HepG2 (cell line): ENCODE data around the gene NUCB1. TPM values are rescaled to one million over a fixed set of nuclear protein-coding genes. Genes with fewer than 3 reads are reported as not detected.

Source experiments
- BCL3 ChIP-seq: sonication (generic); formaldehyde crosslinking; IDR thresholded peaks from 2 replicates; pipeline ENCODE4 v1.5.1; 2020; ENCODE audit warnings: mild to moderate bottlenecking, missing genetic modification reagents, moderate library complexity
- BCL6 ChIP-seq: IDR thresholded peaks from 2 replicates; pipeline ENCODE4 v1.6.1; 2016; ENCODE audit warnings: missing genetic modification reagents, missing compliant biosample characterization
- HES4 ChIP-seq: sonication (generic); formaldehyde crosslinking; IDR thresholded peaks from 2 replicates; pipeline ENCODE4 v1.9.0; 2021; ENCODE audit warnings: mild to moderate bottlenecking, missing genetic modification reagents, borderline replicate concordance
- NCOA5 ChIP-seq: sonication (generic); formaldehyde crosslinking; IDR thresholded peaks from 2 replicates; pipeline ENCODE4 v1.4.0; 2020; ENCODE audit warnings: missing genetic modification reagents
- NR2C2 ChIP-seq: sonication (generic); formaldehyde crosslinking; IDR thresholded peaks from 2 replicates; pipeline ENCODE4 v1.4.0; 2020; ENCODE audit warnings: missing genetic modification reagents, mild to moderate bottlenecking, moderate library complexity, borderline replicate concordance
- NRL ChIP-seq: sonication (generic); formaldehyde crosslinking; IDR thresholded peaks from 2 replicates; pipeline ENCODE4 v1.5.0; 2020; ENCODE audit warnings: missing genetic modification reagents, mild to moderate bottlenecking, moderate library complexity, borderline replicate concordance
- RERE ChIP-seq: IDR thresholded peaks from 2 replicates; pipeline ENCODE4 v1.6.1; 2016; ENCODE audit warnings: low read depth, missing genetic modification reagents, missing compliant biosample characterization
- REST ChIP-seq, 2 experiments: IDR thresholded peaks; 2 replicates each; pipeline ENCODE4 v1.6.1; 2011 to 2012; ENCODE audit warnings: low read length in 2 of 2, borderline replicate concordance in 1 of 2, low read depth in 1 of 2, mild to moderate bottlenecking in 1 of 2, moderate library complexity in 1 of 2
- RXRA ChIP-seq: sonication (generic); formaldehyde crosslinking; IDR thresholded peaks from 2 replicates; pipeline ENCODE4 v1.5.1; 2020; ENCODE audit warnings: missing genetic modification reagents
- SMAD3 ChIP-seq: sonication (generic); formaldehyde crosslinking; IDR thresholded peaks from 2 replicates; pipeline ENCODE4 v1.4.0; 2020; ENCODE audit warnings: missing genetic modification reagents
- SUZ12 ChIP-seq: fragments of 150-350 bp; IDR thresholded peaks from 2 replicates; pipeline ENCODE4 v1.6.1; 2014; ENCODE audit warnings: low read depth, low read length
- TFDP1 ChIP-seq: IDR thresholded peaks from 2 replicates; pipeline ENCODE4 v1.6.1; 2016; ENCODE audit warnings: missing compliant biosample characterization, missing genetic modification reagents, borderline replicate concordance
- TOPORS ChIP-seq: sonication (generic); formaldehyde crosslinking; IDR thresholded peaks from 2 replicates; pipeline ENCODE4 v1.8.0; 2023; ENCODE audit warnings: mild to moderate bottlenecking, missing genetic modification reagents
- ZNF256 ChIP-seq: sonication (generic); formaldehyde crosslinking; conservative IDR thresholded peaks from 2 replicates; pipeline ENCODE4 v1.4.0; 2020; ENCODE audit warnings: missing genetic modification reagents
- ZSCAN21 ChIP-seq: sonication (generic); formaldehyde crosslinking; IDR thresholded peaks from 2 replicates; pipeline ENCODE4 v1.8.0; 2022; ENCODE audit warnings: mild to moderate bottlenecking, missing genetic modification reagents, moderate library complexity, borderline replicate concordance
- polyA plus RNA-seq, 8 experiments: library from polyadenylated mRNA; depleted of rRNA in 3 of 8; stranded (reverse) in 7 of 8; unstranded in 1 of 8; fragments of >200 nt; fragmentation: Illumina TruSeq in 4 of 8; extraction: Trizol in 4 of 8; gene quantifications; 2 replicates each; pipeline versions ENCODE4 v1.2.1 to v1.2.3, GENCODE V29; 2011 to 2016; ENCODE audit warnings: low read depth in 4 of 8, missing spikeins in 1 of 8, mixed read lengths in 1 of 8; ENCODE audit not compliant: insufficient read depth in 1 of 8
- total RNA-seq, 5 experiments: library from RNA; depleted of rRNA; stranded (reverse); fragments of >200 nt; fragmentation: Illumina TruSeq; extraction: Trizol; gene quantifications; 2 replicates each; pipeline ENCODE4 v1.2.3, GENCODE V29; 2016; ENCODE audit warnings: low read depth in 1 of 5

The NUCB1 gene
- total and polyA plus RNA-seq, 2 of the 13 experiments (the other 11 are each of a cell fraction or from before 2014, with no cell fraction given), result 82.3 to 106 TPM

- no peak for TF ChIP-seq RERE (CRISPR knock-in tag)
- peak; percentile 78 for TF ChIP-seq NR2C2 (CRISPR knock-in tag)
- peak; percentile 12; the same call in 1 of the 2 replicates for TF ChIP-seq BCL3 (CRISPR knock-in tag)
- TF ChIP-seq REST (IDR thresholded peaks at IDR 0.05; ENCODE audit: borderline replicate concordance in 1 of 2, low read depth in 1 of 2, low read length in 2 of 2), result no peak
- no peak for TF ChIP-seq SMAD3 (CRISPR knock-in tag)
- peak; percentile 4; the same call in 1 of the 2 replicates for TF ChIP-seq RXRA
- TF ChIP-seq HES4, result no peak
- no peak for TF ChIP-seq NCOA5 (CRISPR knock-in tag)
- TF ChIP-seq TOPORS (CRISPR knock-in tag), result no peak
- TF ChIP-seq BCL6 (CRISPR knock-in tag), result no peak
- TF ChIP-seq ZNF256, result no peak
- no peak for TF ChIP-seq TFDP1 (CRISPR knock-in tag)
- peak; percentile 1; the same call in 1 of the 2 replicates for TF ChIP-seq NRL (CRISPR knock-in tag)
- no peak for TF ChIP-seq ZSCAN21 (CRISPR knock-in tag)
- TF ChIP-seq SUZ12, result peak; percentile 39; the same call in 1 of the 2 replicates
Observed at GRCh38 chr19:48900477-48901406, 630 bp downstream of the NUCB1 start (continued).
